Stimulated activated CD8-positive, alpha-beta memory T cell treated with anti-CD3 and anti-CD28 coated beads, Interleukin-15, amount 100 ng/mL, for 48 hours (primary cell): ENCODE results near the gene UBN1.
"Not testable (repeated sequence)": the region's sequence is repeated elsewhere in the genome, so short reads cannot be mapped to it uniquely, and the experiment has no call there.

Source experiments
- DNase-seq, 2 donors: peaks; one replicate each; pipeline ENCODE4 v3.0.0-alpha.2; 2020; ENCODE audit warnings: low read depth in 2 of 2

Gene UBN1

DNA sequence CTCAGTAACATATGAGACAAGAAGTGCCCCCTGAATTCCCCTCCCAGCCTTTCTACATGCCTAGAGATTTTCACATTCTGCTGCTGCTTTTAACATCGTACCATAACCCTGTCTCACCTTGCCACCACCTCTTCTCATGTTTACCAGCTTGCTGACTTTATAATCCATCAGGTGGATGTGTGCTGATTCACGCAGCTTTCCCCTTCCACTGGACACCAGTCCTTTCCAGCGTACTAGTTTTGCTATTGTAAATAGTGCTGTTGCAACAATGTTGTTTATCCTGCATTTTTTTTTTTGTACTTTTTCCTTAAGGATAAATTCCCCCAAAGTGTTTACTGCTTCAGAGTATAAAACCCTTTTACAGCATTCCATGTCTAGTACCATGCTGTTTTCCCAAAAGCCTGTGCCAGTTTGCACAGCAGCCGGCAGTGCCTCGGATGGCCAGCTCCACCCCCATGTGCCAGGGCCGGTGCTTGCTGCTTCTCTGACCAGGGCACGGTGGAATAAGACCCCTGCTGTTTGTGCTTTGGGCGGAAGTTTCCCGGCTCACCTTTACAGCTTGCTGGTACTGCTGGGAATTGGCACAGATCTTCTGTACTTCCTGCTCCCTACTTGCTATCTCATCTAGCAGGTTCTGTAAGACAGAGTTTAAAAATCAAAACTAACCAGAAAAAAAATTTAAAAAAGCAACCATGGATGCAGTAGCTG, 41.3 kb downstream of the UBN1 start:
- DNase-seq: no peak

DNA sequence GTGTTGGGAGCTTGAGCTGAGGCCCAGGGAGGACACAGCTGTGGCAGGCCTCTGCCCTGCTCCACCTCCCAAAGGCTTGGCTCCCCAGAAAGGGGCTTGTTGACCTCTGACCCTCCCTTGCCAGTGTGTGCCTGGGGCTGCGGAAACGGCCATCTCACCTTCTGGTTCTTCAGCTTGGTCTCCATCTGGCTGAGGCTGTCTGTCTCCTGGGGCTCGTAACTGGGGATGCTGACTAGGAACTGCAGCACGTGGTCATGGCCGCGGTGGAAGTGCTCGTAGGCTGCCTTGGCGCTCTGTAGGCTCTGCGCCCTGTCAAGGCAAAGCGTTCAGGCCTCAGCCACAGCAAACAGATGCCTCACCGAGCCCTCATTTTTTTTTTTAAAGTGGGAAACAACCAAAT, 42.7 kb downstream of the UBN1 start:
- DNase-seq: no peak

DNA sequence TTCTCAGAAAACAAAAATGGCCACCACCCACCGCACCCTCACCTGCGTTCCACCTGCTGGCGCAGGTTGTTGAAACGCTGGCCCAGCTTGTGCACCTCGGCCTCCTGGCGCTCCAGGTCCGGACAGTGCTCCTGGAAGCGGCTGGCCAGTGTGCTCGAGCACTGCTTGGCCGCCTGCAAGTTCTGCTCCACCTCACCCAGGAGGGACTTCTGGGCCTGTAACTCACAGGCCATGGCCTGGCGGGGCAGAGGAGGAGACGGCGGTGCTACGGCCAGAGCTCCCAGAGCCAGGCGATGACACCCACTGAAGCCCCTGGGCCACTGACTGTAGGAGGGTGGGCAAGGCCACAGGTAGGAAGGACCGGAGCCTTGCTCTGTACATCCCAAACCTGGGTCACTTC, 43.4 kb downstream of the UBN1 start:
- no peak for DNase-seq

GRCh38 chr16:4891097-4891885, 44.0 kb downstream of the UBN1 start:
- no peak for DNase-seq

GRCh38 chr16:4891886-4892216, 44.6 kb downstream of the UBN1 start:
- no peak for DNase-seq

- no peak for DNase-seq
Observed at GRCh38 chr16:4892361-4893102, 45.3 kb downstream of the UBN1 start.

GRCh38 chr16:4893103-4893862, 46.0 kb downstream of the UBN1 start:
- DNase-seq: no peak

- no peak for DNase-seq
Observed at GRCh38 chr16:4894276-4895150, 47.2 kb downstream of the UBN1 start.

GRCh38 chr16:4895366-4895765, 48.1 kb downstream of the UBN1 start:
- no peak for DNase-seq

- DNase-seq: not testable (repeated sequence)
Observed at GRCh38 chr16:4896761-4897160, 49.5 kb downstream of the UBN1 start.

DNA sequence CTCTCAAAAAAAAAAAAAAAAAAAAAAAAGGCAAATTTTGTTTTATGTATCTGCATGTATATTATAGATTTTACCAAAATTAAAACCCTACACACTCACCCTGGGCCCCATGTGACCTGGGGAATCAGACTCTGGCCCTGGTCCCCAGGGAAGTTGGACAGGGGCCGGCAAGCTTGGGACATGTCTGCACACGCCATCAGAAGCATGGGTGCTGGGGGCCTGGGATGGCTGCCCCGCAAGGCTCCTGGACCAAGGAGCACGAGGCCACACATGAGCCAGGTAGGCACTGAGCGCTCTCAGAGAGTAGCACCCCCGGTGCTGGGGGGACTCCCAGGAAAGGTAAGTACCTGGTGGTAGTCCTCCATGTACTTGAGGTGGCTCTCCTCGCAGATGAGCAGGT, 50.0 kb downstream of the UBN1 start:
- no peak for DNase-seq

GRCh38 chr16:4898811-4899473, 51.7 kb downstream of the UBN1 start:
- no peak for DNase-seq

DNA sequence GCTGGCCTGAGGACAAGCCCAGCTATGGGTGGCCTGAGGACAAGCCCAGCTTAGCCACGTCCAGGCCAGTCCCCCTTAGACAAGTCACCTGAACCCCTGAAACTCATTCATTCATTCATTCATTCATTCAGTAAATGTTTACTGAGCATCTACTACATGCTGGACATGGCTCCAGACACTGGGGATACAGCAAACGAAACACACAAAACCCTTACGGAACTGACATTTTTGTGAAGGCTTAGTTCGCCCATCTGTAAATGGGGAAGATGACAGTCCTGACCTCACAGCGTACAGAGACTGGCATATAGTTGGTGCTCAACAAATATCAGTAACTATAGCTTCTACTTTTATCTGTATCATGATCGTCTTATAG, 52.2 kb downstream of the UBN1 start:
- no peak for DNase-seq

GRCh38 chr16:4900036-4900435, 52.8 kb downstream of the UBN1 start:
- no peak for DNase-seq

- DNase-seq: no peak
Observed at GRCh38 chr16:4900750-4901149, 53.5 kb downstream of the UBN1 start.

GRCh38 chr16:4902038-4902437, 54.8 kb downstream of the UBN1 start:
- no peak for DNase-seq

GRCh38 chr16:4904108-4904941, 57.0 kb downstream of the UBN1 start:
- no peak for DNase-seq

DNA sequence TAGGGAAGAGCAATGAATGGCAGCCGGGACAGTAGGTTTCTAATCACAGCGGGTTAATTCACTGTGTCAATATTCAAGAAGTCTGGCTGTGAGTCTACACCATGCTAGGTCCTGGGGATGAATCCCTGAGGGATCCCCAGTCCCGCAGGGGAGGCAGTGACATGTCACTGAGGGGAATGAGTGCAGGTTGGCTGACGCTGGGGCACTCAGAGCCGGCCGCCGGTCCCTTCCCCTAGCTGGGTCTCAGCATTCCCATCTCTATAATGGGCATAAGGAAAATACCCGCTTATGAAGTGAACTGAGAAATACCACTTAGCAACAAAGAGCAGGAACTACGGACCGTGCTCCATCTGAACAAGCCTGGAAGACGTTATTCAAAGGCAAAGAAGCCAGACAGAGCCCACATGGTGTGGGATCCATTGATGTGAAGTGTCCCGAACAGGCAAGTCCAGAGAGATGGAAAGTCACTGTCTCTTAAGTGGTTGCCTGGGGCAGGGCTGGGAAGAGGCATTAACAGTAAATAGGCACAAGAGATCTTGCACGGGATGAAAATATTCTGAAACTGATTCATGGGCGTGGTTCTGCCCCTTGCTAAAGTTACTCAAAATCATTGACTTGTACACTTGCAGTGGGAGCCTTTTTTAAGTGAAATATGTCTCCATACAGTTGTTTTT, 57.8 kb downstream of the UBN1 start:
- no peak for DNase-seq

DNA sequence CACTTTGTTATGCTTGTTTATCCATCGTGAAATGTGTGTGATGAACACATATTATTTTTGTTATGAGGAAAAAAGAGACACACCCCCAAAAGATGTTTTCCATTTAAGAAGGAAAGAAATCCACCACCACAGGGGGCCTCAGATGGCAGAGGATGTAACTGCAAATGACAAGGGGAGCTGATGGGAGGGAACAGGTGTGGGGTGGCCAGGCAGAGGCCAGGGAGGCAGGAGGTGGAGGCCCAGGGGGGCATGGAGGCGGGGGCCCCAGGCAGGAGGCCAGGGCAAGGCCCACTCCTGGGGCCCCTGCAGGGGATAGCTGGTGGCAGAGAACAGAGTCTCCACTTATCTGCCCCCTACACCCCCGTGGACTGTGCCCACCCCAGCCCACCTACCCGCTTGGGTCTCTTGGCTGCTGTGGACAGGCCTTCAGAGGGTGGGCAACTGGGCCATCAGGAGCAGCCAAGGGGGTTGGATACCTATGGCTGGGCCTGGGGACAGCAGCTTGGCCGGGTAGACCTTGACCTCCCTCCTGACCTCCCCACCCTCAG, 61.6 kb downstream of the UBN1 start:
- no peak for DNase-seq
